ENCODE results near the gene SLAIN1.
"Not testable (repeated sequence)": the region's sequence is repeated elsewhere in the genome, so short reads cannot be mapped to it uniquely, and the experiment has no call there.

SLAIN1 gene

GRCh38 chr13:77697217-77698103 lies at the start of gene SLAIN1:
Gene SLAIN1, plus strand, starts transcription at chr13:77697687. Its CDS starts 227 bp downstream, at chr13:77697914.
- peak; percentile 95 for DNase-seq (ENCODE audit: low spot score)

GRCh38 chr13:77650409-77650808 lies 47.1 kb upstream of the SLAIN1 start:
- no peak for DNase-seq (ENCODE audit: low spot score)

DNA sequence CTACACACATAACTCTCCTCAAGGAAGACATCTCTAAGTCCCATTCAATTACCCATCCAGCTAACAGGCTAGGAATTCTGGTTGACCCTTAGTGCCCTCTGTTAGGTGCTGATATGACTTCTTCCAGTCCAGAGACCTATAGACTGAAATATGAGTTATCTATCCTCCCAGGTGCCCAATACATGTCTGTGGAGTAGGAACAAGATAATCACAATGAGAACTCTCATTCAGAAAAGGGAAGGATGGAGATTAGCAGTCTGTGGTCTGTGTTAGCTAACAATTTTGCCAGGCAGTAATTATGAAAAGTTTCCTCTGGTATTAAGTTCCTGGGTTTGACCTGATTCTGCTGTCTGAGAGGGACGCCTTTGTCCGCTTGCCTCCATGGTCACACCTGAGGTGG lies 44.2 kb upstream of the SLAIN1 start:
- no peak for DNase-seq (ENCODE audit: low spot score)

DNA sequence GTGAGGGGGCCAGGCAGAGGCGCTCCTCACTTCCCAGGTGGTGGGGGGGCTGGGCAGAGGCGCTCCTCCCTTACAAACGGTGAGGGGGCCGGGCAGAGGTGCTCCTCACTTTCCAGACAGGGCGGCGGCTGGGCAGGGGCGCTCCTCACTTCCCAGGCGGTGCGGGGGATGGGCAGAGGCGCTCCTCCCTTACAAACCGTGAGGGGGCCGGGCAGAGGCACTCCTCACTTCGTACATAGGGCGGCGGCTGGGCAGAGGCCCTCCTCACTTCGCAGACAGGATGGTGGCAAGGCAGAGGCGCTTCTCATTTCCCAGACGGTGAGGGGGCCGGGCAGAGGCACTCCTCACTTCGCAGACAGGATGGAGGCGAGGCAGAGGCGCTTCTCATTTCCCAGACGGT lies 37.5 kb upstream of the SLAIN1 start:
- not testable (repeated sequence) for DNase-seq (ENCODE audit: low spot score)

DNA sequence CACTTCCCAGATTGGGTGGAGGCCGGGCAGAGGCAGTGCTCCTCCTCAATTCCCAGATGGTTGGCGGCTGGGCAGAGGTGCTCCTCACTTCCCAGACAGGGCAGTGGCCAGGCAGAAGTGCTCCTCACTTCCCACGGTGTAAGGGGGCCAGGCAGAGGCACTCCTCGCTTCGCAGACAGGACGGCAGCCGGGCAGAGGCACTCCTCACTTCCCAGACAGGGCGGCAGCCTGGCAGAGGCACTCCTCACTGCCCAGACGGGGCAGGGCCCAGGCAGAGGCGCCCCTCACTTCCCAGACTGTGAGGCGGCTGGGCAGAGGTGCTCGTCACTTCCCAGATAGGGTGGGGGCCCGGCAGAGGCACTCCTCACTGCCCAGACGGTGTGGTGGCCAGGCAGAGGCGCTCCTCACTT lies 36.6 kb upstream of the SLAIN1 start:
- DNase-seq (ENCODE audit: low spot score), result no peak

DNA sequence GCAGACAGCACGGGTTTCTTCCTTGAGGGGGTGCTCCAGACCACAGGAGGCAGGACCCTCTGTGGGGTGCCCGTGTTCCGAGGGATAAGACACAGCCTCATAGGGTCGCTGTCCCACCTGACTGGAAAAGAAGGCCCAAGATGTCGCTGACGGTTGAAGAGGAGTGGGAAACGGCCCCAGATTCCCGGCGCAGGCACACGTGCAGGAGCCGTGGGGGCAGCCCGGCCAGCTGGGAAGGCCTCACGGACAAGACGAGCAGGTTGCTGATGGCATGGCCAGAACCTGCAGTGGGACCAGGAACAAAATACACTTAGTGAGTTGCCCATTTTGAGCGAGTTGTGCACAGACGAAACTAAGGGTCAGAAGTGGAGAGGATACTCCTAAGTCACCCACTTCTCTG lies 35.2 kb upstream of the SLAIN1 start:
- not testable (repeated sequence) for DNase-seq (ENCODE audit: low spot score)

DNA sequence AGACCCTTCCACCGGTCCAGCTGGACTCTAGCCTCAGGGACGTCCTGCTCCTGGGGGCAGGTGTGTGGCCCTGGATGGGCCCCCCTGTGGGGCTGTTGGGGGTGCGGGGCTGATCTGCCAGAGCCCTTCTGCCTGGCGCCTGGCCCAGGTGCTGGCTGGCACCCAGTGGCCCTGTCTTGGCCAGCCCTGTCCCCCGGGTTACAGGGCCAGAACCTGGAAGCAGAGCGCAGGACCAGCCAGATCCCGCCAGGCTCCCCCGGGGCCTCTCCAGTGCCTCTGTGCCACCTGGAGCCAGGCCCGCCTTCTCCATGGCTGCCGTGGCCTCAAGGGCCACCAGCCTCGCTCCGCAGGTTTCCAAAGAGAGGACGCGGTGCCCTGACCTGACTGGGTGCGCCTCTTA lies 34.7 kb upstream of the SLAIN1 start:
- DNase-seq (ENCODE audit: low spot score), result not testable (repeated sequence)

DNA sequence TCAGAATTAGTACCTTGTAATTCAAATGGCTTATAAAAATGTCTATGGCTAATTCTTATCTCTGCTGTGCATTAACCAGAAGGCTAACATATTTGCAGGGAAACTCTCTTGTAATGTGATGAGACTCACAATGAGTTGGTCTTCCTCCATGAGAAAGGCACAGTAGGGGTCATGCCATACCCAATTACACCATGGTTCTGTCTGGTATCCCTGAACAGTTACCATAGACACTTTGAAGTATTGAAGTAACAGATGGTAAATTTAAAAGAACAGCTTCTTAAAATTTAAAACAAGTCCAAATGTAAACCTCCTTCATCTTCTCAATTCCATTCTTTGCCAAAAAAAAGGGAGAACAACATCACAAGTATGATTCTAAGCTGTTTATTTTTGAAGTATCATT lies 22.6 kb upstream of the SLAIN1 start:
- DNase-seq (ENCODE audit: low spot score), result no peak

- DNase-seq (ENCODE audit: low spot score), result no peak
These were observed 18.7 kb upstream of the SLAIN1 start for GRCh38 chr13:77678691-77679235.

DNA sequence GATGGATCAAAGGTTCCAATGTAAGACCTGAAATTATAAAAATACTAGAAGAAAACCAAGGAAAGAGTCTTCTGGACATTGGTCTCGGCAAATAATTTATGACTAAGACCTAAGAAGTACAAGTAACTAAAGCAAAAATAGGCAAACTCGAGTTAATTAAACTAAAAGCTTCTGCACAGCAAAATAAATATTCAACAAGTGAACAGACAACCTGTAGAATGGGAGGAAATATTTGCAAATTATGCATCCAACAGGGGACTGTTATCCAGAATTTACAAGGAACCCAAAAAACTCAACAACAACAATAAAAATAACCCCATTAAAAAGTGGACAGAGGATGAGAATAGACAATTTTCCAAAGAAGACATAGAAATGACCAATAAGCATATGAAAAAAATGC lies 9.7 kb upstream of the SLAIN1 start:
- DNase-seq (ENCODE audit: low spot score), result no peak

DNA sequence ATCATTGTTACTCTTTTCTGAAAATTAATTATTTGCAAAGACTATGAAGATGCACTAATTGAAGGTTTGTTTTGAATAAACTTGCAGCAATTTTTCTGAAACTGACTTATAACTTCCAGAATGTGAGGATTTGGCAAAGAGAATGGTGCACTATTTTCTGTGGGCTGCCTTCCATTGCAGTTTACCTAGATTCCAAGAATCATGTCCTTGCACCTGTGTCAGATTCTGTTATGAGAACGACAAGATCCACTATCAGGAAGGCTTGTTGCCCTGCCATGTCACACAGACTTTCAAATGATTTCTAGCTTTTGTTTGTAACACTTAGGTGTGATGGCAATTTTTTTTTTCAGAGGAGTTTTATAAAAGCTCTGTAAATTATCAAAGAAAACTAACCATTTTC lies 5.6 kb upstream of the SLAIN1 start:
- DNase-seq (ENCODE audit: low spot score), result no peak

DNA sequence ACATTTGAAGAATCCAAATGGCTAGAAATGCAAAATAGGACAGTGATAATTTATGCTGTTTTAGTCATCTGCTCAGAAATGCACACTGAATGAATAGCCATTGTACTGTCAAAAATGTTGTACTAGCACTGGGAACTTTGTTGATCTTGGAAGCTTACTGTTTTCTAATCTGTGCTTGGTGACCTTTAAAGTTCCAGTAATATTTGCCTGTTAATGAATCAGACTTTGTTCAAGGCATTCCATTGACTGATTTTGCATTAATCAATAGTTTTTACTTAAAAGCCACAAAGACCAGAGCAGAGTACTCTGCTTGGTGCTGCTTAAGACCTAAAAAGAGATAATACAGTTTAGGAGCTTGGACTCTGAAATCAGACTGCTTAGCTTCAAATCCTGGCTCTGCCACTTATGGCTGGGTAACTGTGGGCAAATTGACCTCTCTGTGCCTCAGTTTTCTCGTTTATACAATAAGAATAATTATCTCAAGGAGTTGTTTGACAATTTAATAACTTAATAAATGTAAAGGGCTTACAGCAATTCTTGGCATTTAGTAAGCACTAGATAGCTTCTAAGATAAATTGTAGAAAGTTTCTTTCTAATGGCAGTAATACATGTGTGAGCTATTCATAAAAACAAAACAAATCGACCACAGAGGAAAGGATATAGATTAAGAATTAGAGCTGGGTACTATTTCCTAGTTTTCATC lies 4.6 kb upstream of the SLAIN1 start:
- no peak for DNase-seq (ENCODE audit: low spot score)

- DNase-seq (ENCODE audit: low spot score), result no peak
These were observed 4.0 kb upstream of the SLAIN1 start for GRCh38 chr13:77693449-77693940.

DNA sequence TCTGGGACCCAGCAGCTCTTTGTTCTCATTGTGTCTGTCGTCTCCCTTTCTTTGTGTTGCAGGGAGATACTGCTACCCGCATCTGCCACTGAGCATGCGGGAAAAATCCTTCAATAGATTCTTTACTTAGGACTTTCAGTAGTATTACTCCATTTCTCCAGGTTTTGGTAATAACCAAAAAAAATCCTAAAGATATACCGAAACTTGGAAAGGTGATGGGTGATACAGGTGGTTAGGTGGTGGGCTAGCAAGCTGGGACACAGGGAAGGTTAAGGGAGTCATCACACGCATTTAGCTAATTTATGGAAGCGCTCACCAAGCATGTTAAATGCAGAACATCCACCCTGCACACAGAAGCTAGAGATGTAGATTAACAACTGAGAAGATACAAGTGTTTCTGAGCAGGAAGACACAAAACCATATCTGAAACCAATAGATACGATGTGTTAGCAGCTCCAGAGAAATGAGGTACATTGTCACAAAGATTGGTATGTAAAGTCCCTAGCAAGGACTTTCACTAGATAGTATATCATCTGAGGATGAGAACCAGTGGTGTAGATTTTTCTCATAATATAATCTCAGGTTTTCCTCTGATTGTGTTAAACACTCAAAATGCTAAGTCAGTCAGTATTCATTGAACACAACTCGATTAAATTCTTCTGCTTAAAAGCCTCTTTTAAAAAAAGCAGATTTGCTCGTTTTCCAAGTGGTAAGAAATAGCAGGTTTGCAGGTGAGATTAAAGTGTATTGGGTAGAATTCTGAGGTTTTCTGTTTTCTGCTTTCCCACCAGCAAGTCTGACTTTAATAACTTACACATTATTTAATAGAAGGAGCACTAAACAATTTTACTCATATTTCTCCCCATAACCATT lies 1.2 kb upstream of the SLAIN1 start:
- no peak for DNase-seq (ENCODE audit: low spot score)

DNA sequence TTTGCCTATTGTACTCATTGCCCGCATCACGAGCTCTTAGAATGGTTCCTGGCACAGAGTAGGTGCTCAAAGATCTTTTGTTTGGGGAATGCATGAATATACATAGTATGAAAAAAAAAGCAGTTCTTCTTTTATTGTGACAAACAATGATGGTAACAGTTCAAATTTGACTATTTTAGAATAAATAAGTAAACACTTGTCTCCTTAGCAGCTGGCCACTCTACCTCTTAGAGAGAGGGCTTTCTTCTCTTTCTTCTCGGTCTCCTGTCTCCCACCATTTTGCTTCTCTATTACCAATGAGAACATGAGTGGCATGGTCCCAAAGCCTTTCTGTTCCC lies 639 bp upstream of the SLAIN1 start:
- DNase-seq (ENCODE audit: low spot score), result no peak

DNA sequence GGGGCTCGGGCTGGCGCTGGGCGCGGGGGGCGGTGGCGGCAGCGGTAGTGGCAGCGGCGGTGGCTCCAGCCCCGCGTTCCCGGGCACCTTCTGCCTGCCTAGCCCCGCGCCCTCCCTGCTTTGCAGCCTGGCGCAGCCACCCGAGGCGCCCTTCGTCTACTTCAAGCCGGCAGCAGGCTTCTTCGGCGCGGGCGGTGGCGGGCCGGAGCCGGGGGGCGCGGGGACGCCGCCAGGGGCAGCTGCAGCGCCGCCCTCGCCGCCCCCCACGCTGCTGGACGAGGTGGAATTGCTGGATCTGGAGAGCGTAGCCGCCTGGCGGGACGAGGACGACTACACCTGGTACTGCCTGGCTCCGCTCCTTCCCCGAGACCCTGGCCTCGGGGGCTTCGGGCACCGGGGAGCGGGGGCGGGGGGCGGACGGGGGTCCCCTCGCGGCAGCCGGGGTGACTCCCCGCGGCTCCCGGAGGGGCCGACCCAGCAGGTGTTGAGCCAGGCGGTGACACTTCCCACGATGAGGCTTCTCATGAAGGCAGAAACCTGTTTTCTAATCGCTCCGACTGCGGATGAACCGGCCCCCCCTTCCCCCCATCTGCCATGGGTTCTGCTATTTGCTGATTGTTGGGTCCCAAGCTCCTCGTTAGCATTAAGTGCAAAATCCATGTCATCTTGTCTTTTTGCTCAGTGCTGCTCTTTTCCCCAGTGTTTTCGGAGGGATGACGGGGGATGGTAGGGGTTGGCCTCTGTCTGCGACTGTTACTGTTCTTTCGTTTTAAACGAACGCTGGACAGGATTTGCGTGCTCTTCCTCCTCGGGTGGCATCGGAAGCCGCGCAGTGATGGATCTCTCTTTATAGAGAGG lies 943 bp downstream of the SLAIN1 start:
- peak; percentile 71 for DNase-seq (ENCODE audit: low spot score)

DNA sequence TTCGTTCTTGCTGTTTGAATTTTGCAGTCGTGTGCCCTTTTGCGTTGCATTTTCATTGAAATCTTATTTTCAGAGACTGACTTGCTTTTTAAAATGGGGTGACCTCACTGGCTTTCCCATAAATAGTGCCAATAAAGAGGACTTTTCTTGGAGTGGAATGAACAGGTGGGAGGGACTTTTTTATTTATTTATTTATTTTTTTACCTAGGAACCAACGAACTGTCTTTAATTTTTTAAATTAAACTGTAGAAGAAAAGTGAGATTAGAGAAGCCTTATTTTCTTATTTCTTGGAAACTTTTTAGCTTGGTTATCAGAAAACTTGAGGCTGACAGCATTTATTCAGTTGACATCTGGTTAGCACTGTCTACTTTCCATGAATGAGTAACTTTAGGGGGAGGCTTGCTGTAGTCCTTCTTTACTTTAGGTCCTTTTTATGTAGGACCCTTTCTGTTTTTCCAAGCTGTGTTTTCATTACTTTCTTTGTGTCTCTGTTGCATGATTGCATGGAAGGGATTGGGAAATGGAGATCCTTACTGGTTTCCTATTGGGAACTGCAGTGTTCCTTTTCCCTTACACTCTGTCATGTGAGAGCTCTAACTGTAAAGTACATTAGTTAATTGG lies 1.7 kb downstream of the SLAIN1 start:
- DNase-seq (ENCODE audit: low spot score), result no peak

GRCh38 chr13:77701305-77701704 lies 3.8 kb downstream of the SLAIN1 start:
- DNase-seq (ENCODE audit: low spot score), result no peak

DNA sequence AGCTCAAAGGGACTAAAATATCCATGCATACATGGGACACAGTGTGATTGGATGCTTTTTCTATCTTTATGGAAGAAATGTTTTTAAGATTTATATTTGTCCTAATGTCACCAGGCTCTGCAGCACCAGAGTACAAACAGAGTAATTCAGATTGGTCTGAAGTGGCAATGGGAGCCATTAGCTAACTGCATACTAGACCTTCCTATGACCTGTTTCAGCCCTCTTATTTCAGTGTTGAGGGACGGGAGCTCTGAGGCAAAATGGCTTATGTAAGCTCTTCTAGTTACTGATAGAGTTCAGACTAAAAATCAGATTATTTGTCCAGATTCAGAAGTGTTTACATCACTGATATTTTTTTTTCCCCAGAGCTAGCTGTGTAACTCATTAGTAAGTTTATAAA lies 4.9 kb downstream of the SLAIN1 start:
- DNase-seq (ENCODE audit: low spot score), result no peak

GRCh38 chr13:77703408-77703807 lies 5.9 kb downstream of the SLAIN1 start:
- no peak for DNase-seq (ENCODE audit: low spot score)

Data from ecto neural progenitor cell (in vitro differentiated cells).